MM.1S (cell line): Measurements from ENCODE around the gene DACH1.

Source experiments
- DNase-seq: peaks from one replicate; pipeline ENCODE4 v3.0.0-alpha.2; 2015
- H2AFZ ChIP-seq: fragments of 300-600 bp; sonication (generic); 2 replicates; pipeline ENCODE4 v1.6.0; 2016; ENCODE audit warnings: antibody characterized with exemption, low read length
- H3F3A ChIP-seq: fragments of 300-600 bp; sonication (generic); 2 replicates; pipeline ENCODE4 v1.6.1; 2016; ENCODE audit warnings: mild to moderate bottlenecking, antibody characterized with exemption, low read length, moderate library complexity, mixed read lengths; ENCODE audit not compliant: insufficient read depth
- H3K27ac ChIP-seq: fragments of 300-600 bp; sonication (generic); 2 replicates; pipeline ENCODE4 v1.5.1; 2016; ENCODE audit warnings: mild to moderate bottlenecking, low read length
- H3K27me3 ChIP-seq: fragments of 300-600 bp; sonication (generic); replicated peaks from 2 replicates; pipeline ENCODE4 v1.6.0; 2016; ENCODE audit warnings: low read length; ENCODE audit not compliant: insufficient read depth
- H3K36me3 ChIP-seq: fragments of 300-600 bp; sonication (generic); replicated peaks from 2 replicates; pipeline ENCODE4 v1.6.1; 2016; ENCODE audit warnings: mild to moderate bottlenecking, low read length, mixed read lengths; ENCODE audit not compliant: insufficient read depth
- H3K4me1 ChIP-seq: fragments of 300-600 bp; sonication (generic); 2 replicates; pipeline ENCODE4 v1.6.1; 2016; ENCODE audit warnings: low read length, mixed read lengths
- H3K4me2 ChIP-seq: fragments of 300-600 bp; sonication (generic); 2 replicates; pipeline ENCODE4 v1.6.0; 2016; ENCODE audit warnings: low read depth, low read length
- H3K4me3 ChIP-seq: fragments of 300-600 bp; sonication (generic); 2 replicates; pipeline ENCODE4 v1.5.1; 2016; ENCODE audit warnings: low read length, mixed read lengths
- H3K79me2 ChIP-seq: fragments of 300-600 bp; sonication (generic); 2 replicates; pipeline ENCODE4 v1.6.1; 2016; ENCODE audit warnings: mixed run types, low read length, mixed read lengths
- H3K9ac ChIP-seq: fragments of 300-600 bp; sonication (generic); 2 replicates; pipeline ENCODE4 v1.6.1; 2016; ENCODE audit warnings: low read length, mixed read lengths
- H3K9me2 ChIP-seq: fragments of 300-600 bp; sonication (generic); replicated peaks from 2 replicates; pipeline ENCODE4 v1.6.1; 2016; ENCODE audit warnings: mild to moderate bottlenecking, low read length, mixed read lengths; ENCODE audit not compliant: insufficient read depth
- H3K9me3 ChIP-seq: fragments of 300-600 bp; sonication (generic); replicated peaks from 2 replicates; pipeline ENCODE4 v1.6.1; 2016; ENCODE audit warnings: mild to moderate bottlenecking, low read length, mixed read lengths; ENCODE audit not compliant: insufficient read depth
- H4K20me1 ChIP-seq: fragments of 300-600 bp; sonication (generic); 2 replicates; pipeline ENCODE4 v1.6.1; 2016; ENCODE audit warnings: mild to moderate bottlenecking, low read length, moderate library complexity, mixed read lengths; ENCODE audit not compliant: insufficient read depth
- EZH2 ChIP-seq: fragments of 300-600 bp; sonication (generic); optimal IDR thresholded peaks from 2 replicates; pipeline ENCODE3; 2017; ENCODE audit warnings: low read depth, mild to moderate bottlenecking, antibody characterized with exemption, low read length, mixed read lengths
- EZH2phosphoT487 ChIP-seq: fragments of 300-600 bp; sonication (generic); IDR thresholded peaks from 2 replicates; pipeline ENCODE4 v1.6.1; 2018; ENCODE audit warnings: antibody characterized with exemption, low read length
- TF ChIP-seq, protein P1 (sequence below): fragments of 300-600 bp; sonication (generic); IDR thresholded peaks from 2 replicates; pipeline ENCODE4 v1.5.1; 2016; ENCODE audit warnings: antibody characterized with exemption, low read length, mixed read lengths

The DACH1 gene

GRCh38 chr13:71461892-71462291 lies 405.1 kb downstream of the DACH1 start:
- H3K4me1 ChIP-seq: no peaks in the 10 kb centered on the region
- H3K9me2 ChIP-seq: no peaks in the 10 kb centered on the region
- no peak overlapping the region for H3K4me2 ChIP-seq
- no peaks in the 10 kb centered on the region for H4K20me1 ChIP-seq
- no peaks in the 10 kb centered on the region for H3K36me3 ChIP-seq
- no peak for TF ChIP-seq EZH2phosphoT487
- TF ChIP-seq, protein P1, sequence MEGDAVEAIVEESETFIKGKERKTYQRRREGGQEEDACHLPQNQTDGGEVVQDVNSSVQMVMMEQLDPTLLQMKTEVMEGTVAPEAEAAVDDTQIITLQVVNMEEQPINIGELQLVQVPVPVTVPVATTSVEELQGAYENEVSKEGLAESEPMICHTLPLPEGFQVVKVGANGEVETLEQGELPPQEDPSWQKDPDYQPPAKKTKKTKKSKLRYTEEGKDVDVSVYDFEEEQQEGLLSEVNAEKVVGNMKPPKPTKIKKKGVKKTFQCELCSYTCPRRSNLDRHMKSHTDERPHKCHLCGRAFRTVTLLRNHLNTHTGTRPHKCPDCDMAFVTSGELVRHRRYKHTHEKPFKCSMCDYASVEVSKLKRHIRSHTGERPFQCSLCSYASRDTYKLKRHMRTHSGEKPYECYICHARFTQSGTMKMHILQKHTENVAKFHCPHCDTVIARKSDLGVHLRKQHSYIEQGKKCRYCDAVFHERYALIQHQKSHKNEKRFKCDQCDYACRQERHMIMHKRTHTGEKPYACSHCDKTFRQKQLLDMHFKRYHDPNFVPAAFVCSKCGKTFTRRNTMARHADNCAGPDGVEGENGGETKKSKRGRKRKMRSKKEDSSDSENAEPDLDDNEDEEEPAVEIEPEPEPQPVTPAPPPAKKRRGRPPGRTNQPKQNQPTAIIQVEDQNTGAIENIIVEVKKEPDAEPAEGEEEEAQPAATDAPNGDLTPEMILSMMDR: no peak
- no peak for TF ChIP-seq EZH2
- no peaks in the 10 kb centered on the region for H3K27me3 ChIP-seq
- no peak overlapping the region for H3K9ac ChIP-seq
- no peak overlapping the region for H3K27ac ChIP-seq
- no peaks in the 10 kb centered on the region for H3F3A ChIP-seq
- H3K79me2 ChIP-seq: no peaks in the 10 kb centered on the region
- no peaks in the 10 kb centered on the region for H3K9me3 ChIP-seq
- no peak for DNase-seq
- H3K4me3 ChIP-seq: no peak overlapping the region
- H2AFZ ChIP-seq: no peak overlapping the region

DNA sequence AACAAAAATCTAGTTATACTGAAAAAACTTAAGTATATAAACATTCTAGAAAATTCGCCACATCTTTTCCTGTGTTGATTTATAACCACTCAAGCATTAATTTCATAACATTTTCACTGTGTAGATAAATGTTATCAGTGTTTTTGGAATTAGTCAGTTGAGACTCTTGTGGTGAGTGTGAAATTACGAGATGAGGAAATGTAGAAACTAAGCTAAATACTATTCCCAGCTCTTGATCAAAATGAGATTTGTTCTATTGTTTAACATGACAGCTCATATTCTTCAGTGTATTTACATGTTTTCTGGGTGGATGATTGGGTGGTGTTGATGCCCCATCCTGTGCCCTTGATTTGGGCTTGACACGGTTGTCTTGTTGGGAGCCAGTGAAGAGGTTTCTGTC lies 406.8 kb downstream of the DACH1 start:
- Histone ChIP-seq H3F3A (no peaks in the 10 kb centered on the region), H3K36me3 (no peaks in the 10 kb centered on the region), H3K27me3 (no peaks in the 10 kb centered on the region), H3K4me2 (no peak overlapping the region), H3K9me3 (no peaks in the 10 kb centered on the region), H3K9ac (no peak overlapping the region), H2AFZ (no peak overlapping the region), H3K9me2 (no peaks in the 10 kb centered on the region), H3K4me3 (no peak overlapping the region), H3K79me2 (no peaks in the 10 kb centered on the region), H3K4me1 (no peaks in the 10 kb centered on the region), H3K27ac (no peak overlapping the region), H4K20me1 (no peaks in the 10 kb centered on the region)
- TF ChIP-seq EZH2phosphoT487: no peak
- TF ChIP-seq, protein P1: no peak
- no peak for TF ChIP-seq EZH2
- no peak for DNase-seq

GRCh38 chr13:71459708-71460107 lies 407.3 kb downstream of the DACH1 start:
- H3K79me2 ChIP-seq: no peaks in the 10 kb centered on the region
- H3K27me3 ChIP-seq: no peaks in the 10 kb centered on the region
- no peaks in the 10 kb centered on the region for H3K4me1 ChIP-seq
- no peaks in the 10 kb centered on the region for H3K9me2 ChIP-seq
- H3K9me3 ChIP-seq: no peaks in the 10 kb centered on the region
- DNase-seq: no peak
- no peak overlapping the region for H3K4me3 ChIP-seq
- no peaks in the 10 kb centered on the region for H3F3A ChIP-seq
- no peaks in the 10 kb centered on the region for H4K20me1 ChIP-seq
- no peak overlapping the region for H3K4me2 ChIP-seq
- no peaks in the 10 kb centered on the region for H3K36me3 ChIP-seq
- no peak overlapping the region for H3K27ac ChIP-seq
- no peak overlapping the region for H3K9ac ChIP-seq
- TF ChIP-seq EZH2 (no peak), EZH2phosphoT487 (no peak)
- TF ChIP-seq, protein P1: no peak
- no peak overlapping the region for H2AFZ ChIP-seq
